ENCODE data around the gene STPG2. TPM values are rescaled to one million over a fixed set of nuclear protein-coding genes. Genes with fewer than 3 reads are reported as not detected.

STPG2 gene
- total RNA-seq, 1 donor from 2014 or later, result 0.14 TPM

DNA sequence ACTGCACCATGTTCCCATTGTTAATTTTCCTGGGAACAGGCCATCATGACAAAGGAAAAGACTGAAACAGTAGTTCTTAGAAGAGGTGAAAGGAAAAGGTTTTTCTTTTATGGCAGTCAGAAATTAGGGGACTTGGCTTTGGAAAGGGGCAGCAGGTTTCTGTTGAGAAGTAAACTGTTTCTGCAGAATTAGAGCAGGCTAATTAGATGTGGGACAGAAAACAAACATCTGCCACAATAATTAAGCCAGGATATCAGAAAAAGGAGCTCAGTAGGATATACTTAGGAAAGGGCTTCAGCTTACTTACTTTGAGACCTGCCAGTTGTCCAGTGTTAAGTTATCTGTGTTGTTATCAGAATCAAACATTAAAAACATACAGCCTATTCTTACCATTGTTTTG lies 36.7 kb upstream of the STPG2 start:
- no peak for TF ChIP-seq EZH2 (IDR thresholded peaks at IDR 0.05; ENCODE audit: insufficient read depth, low read length)
- TF ChIP-seq CTCF (IDR thresholded peaks at IDR 0.05; ENCODE audit: insufficient read depth, low read depth, low read length), result no peak
- Mint-ChIP-seq H3K4me1 (ENCODE audit: low read depth, unreplicated experiment) (no peaks in the 10 kb centered on the region), H3K9me3 (ENCODE audit: unreplicated experiment) (peaks cover 3% of the 10 kb centered on the region), H3K4me3 (ENCODE audit: unreplicated experiment) (no peak overlapping the region), H3K27me3 (ENCODE audit: low read depth, unreplicated experiment) (no peaks in the 10 kb centered on the region), H3K27ac (ENCODE audit: unreplicated experiment) (no peak overlapping the region), H3K36me3 (ENCODE audit: low read depth, unreplicated experiment) (no peaks in the 10 kb centered on the region)
- Histone ChIP-seq H2AFZ (ENCODE audit: low read depth, low read length) (no peak overlapping the region), H3K4me3 (ENCODE audit: insufficient read depth, low read depth, low read length) (no peak overlapping the region), H3K79me2 (ENCODE audit: insufficient read depth, low read length) (no peaks in the 10 kb centered on the region), H3K4me2 (ENCODE audit: low read length) (no peak overlapping the region), H3K27ac (ENCODE audit: low read depth, low read length) (no peak overlapping the region), H3K4me1 (ENCODE audit: insufficient read depth, low read length) (no peaks in the 10 kb centered on the region), H4K20me1 (ENCODE audit: insufficient read depth, low read length) (no peaks in the 10 kb centered on the region), H3K9ac (ENCODE audit: low read length) (no peak overlapping the region), H3K9me3 (ENCODE audit: insufficient read depth, low read depth, low read length) (no peaks in the 10 kb centered on the region), H3K27me3 (ENCODE audit: insufficient read depth, low read length) (no peaks in the 10 kb centered on the region), H3K36me3 (ENCODE audit: insufficient read depth, low read length) (no peaks in the 10 kb centered on the region)
- FAIRE-seq, result no peak
- DNase-seq (ENCODE audit: low read depth), result no peak

DNA sequence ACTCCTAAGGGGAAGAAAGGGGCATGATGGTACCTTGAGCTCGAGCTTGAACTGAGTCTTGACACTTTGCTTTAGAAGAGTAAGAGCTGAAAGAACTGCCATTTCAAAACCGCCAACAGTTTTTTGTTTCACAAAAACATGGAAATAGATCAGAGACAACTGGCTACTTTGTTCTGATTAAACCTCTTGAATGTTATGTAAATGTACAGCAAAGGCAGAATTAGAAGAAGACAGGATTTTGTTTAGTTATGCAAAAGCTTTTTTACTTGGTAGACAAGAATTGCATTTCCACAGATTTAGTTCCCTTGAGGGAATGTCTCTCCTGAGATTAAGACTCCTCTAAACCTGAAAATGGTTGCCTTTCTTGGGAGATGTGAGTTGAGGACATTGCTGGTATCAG lies 33.3 kb upstream of the STPG2 start:
- Mint-ChIP-seq H3K27me3 (ENCODE audit: low read depth, unreplicated experiment) (no peaks in the 10 kb centered on the region), H3K9me3 (ENCODE audit: unreplicated experiment) (peaks cover 3% of the 10 kb centered on the region), H3K27ac (ENCODE audit: unreplicated experiment) (no peak overlapping the region), H3K4me1 (ENCODE audit: low read depth, unreplicated experiment) (no peaks in the 10 kb centered on the region), H3K36me3 (ENCODE audit: low read depth, unreplicated experiment) (no peaks in the 10 kb centered on the region), H3K4me3 (ENCODE audit: unreplicated experiment) (no peak overlapping the region)
- H3K36me3 ChIP-seq (ENCODE audit: insufficient read depth, low read length), result no peaks in the 10 kb centered on the region
- H3K27ac ChIP-seq (ENCODE audit: low read depth, low read length), result no peak overlapping the region
- H3K4me3 ChIP-seq (ENCODE audit: insufficient read depth, low read depth, low read length), result no peak overlapping the region
- H3K4me2 ChIP-seq (ENCODE audit: low read length), result no peak overlapping the region
- no peaks in the 10 kb centered on the region for H3K9me3 ChIP-seq (ENCODE audit: insufficient read depth, low read depth, low read length)
- no peaks in the 10 kb centered on the region for H3K4me1 ChIP-seq (ENCODE audit: insufficient read depth, low read length)
- H2AFZ ChIP-seq (ENCODE audit: low read depth, low read length), result no peak overlapping the region
- no peak for DNase-seq (ENCODE audit: low read depth)
- no peaks in the 10 kb centered on the region for H4K20me1 ChIP-seq (ENCODE audit: insufficient read depth, low read length)
- H3K79me2 ChIP-seq (ENCODE audit: insufficient read depth, low read length), result no peaks in the 10 kb centered on the region
- H3K9ac ChIP-seq (ENCODE audit: low read length), result no peak overlapping the region
- TF ChIP-seq EZH2 (IDR thresholded peaks at IDR 0.05; ENCODE audit: insufficient read depth, low read length) (no peak), CTCF (IDR thresholded peaks at IDR 0.05; ENCODE audit: insufficient read depth, low read depth, low read length) (no peak)
- FAIRE-seq, result no peak
- H3K27me3 ChIP-seq (ENCODE audit: insufficient read depth, low read length), result no peaks in the 10 kb centered on the region

DNA sequence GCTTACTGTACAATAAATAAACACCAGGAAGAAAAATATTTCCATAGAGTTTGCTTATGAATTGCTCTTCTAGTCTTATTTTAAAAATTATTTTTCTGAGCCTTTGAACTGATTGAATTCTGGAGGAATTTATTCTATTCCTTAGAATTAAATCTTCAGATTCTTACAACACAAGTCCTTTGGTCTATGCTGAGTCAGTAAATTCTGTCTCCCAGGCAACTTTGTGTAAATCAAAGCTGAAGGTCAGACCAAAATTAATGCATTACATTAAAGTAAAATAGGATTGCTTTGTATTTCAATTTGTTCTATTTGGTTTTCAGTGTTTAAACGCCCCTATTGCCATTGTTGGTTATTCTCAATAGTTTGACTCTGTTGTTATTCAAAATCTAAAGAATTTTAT lies 26.8 kb upstream of the STPG2 start:
- Mint-ChIP-seq H3K4me1 (ENCODE audit: low read depth, unreplicated experiment) (peaks cover 2% of the 10 kb centered on the region), H3K9me3 (ENCODE audit: unreplicated experiment) (no peaks in the 10 kb centered on the region), H3K4me3 (ENCODE audit: unreplicated experiment) (no peak overlapping the region), H3K27me3 (ENCODE audit: low read depth, unreplicated experiment) (no peaks in the 10 kb centered on the region), H3K27ac (ENCODE audit: unreplicated experiment) (no peak overlapping the region), H3K36me3 (ENCODE audit: low read depth, unreplicated experiment) (no peaks in the 10 kb centered on the region)
- Histone ChIP-seq H3K27ac (ENCODE audit: low read depth, low read length) (no peak overlapping the region), H3K9ac (ENCODE audit: low read length) (no peak overlapping the region), H3K27me3 (ENCODE audit: insufficient read depth, low read length) (no peaks in the 10 kb centered on the region), H4K20me1 (ENCODE audit: insufficient read depth, low read length) (no peaks in the 10 kb centered on the region), H3K4me2 (ENCODE audit: low read length) (no peak overlapping the region), H3K9me3 (ENCODE audit: insufficient read depth, low read depth, low read length) (no peaks in the 10 kb centered on the region), H3K79me2 (ENCODE audit: insufficient read depth, low read length) (no peaks in the 10 kb centered on the region), H3K36me3 (ENCODE audit: insufficient read depth, low read length) (no peaks in the 10 kb centered on the region), H2AFZ (ENCODE audit: low read depth, low read length) (no peak overlapping the region), H3K4me1 (ENCODE audit: insufficient read depth, low read length) (no peaks in the 10 kb centered on the region), H3K4me3 (ENCODE audit: insufficient read depth, low read depth, low read length) (no peak overlapping the region)
- FAIRE-seq (no peak), DNase-seq (ENCODE audit: low read depth) (no peak)
- no peak for TF ChIP-seq EZH2 (IDR thresholded peaks at IDR 0.05; ENCODE audit: insufficient read depth, low read length)
- TF ChIP-seq CTCF (IDR thresholded peaks at IDR 0.05; ENCODE audit: insufficient read depth, low read depth, low read length), result no peak

Measured in astrocyte (in vitro differentiated cells and primary cell).